Glomerular endothelial cell (primary cell): Measurements from ENCODE around the gene KHDRBS1. TPM values are rescaled to one million over a fixed set of nuclear protein-coding genes. Genes with fewer than 3 reads are reported as not detected.
"Not testable (repeated sequence)": the region's sequence is repeated elsewhere in the genome, so short reads cannot be mapped to it uniquely, and the experiment has no call there.

ENCODE experiments used
- DNase-seq: peaks from one replicate; pipeline ENCODE4 v3.0.0-alpha.2; 2011; ENCODE audit warnings: low read depth, low spot score; ENCODE audit errors: extremely low read depth
- total RNA-seq: library from RNA; depleted of rRNA; stranded (reverse); fragments of >200 nt; gene quantifications from 2 replicates; pipeline ENCODE4 v1.2.3, GENCODE V29; 2015

Gene KHDRBS1
- total RNA-seq, 1 donor from 2014 or later = 128 TPM

GRCh38 chr1:32012709-32013385, 821 bp upstream of the KHDRBS1 start:
- DNase-seq = no peak

GRCh38 chr1:32014199-32014947, 705 bp downstream of the KHDRBS1 start:
- DNase-seq = no peak

- DNase-seq = no peak
These were observed 1.2 kb downstream of the KHDRBS1 start for GRCh38 chr1:32014948-32015273.

- DNase-seq = no peak
These were observed 6.7 kb downstream of the KHDRBS1 start for GRCh38 chr1:32020339-32020738.

GRCh38 chr1:32021574-32022018, 7.9 kb downstream of the KHDRBS1 start:
- not testable (repeated sequence) for DNase-seq

GRCh38 chr1:32023351-32023750, 9.7 kb downstream of the KHDRBS1 start:
- DNase-seq = no peak

- DNase-seq = no peak
These were observed 11.8 kb downstream of the KHDRBS1 start for GRCh38 chr1:32025515-32025914.

GRCh38 chr1:32028746-32029145, 15.1 kb downstream of the KHDRBS1 start:
- no peak for DNase-seq

- no peak for DNase-seq
These were observed 18.1 kb downstream of the KHDRBS1 start for GRCh38 chr1:32031578-32032274.

- DNase-seq = no peak
These were observed 18.6 kb downstream of the KHDRBS1 start for GRCh38 chr1:32032275-32032615.

GRCh38 chr1:32035119-32035518, 21.5 kb downstream of the KHDRBS1 start:
- DNase-seq = no peak

- no peak for DNase-seq
These were observed 27.0 kb downstream of the KHDRBS1 start for GRCh38 chr1:32040711-32041110.

- no peak for DNase-seq
These were observed 28.7 kb downstream of the KHDRBS1 start for GRCh38 chr1:32042330-32042729.

GRCh38 chr1:32044234-32044633, 30.6 kb downstream of the KHDRBS1 start:
- no peak for DNase-seq

GRCh38 chr1:32045772-32046171, 32.1 kb downstream of the KHDRBS1 start:
- DNase-seq = no peak

GRCh38 chr1:32047701-32048100, 34.0 kb downstream of the KHDRBS1 start:
- no peak for DNase-seq

GRCh38 chr1:32048440-32048839, 34.8 kb downstream of the KHDRBS1 start:
- DNase-seq = no peak

- DNase-seq = no peak
These were observed 38.0 kb downstream of the KHDRBS1 start for GRCh38 chr1:32051706-32052105.

GRCh38 chr1:32052887-32053286, 39.2 kb downstream of the KHDRBS1 start:
- no peak for DNase-seq

GRCh38 chr1:32055416-32055815, 41.7 kb downstream of the KHDRBS1 start:
- DNase-seq = no peak

- no peak for DNase-seq
These were observed 42.9 kb downstream of the KHDRBS1 start for GRCh38 chr1:32056598-32056997.

- no peak for DNase-seq
These were observed 47.2 kb downstream of the KHDRBS1 start for GRCh38 chr1:32060914-32061313.
